Lower leg skin (tissue), 4 donors: Measurements from ENCODE around the gene HEPN1. TPM values are rescaled to one million over a fixed set of nuclear protein-coding genes. Genes with fewer than 3 reads are reported as not detected.
A peak's percentile ranks its signal among the peaks of the same experiment; 100 is the strongest.

Experiments
- DNase-seq, 2 donors: peaks; one replicate each; pipeline ENCODE4 v3.0.0-alpha.2; 2019; ENCODE audit warnings: low spot score in 2 of 2
- H3K4me3 ChIP-seq: fragments of 200-600 bp; sonication (generic); 2 replicates; pipeline ENCODE4 v1.5.1; 2017; ENCODE audit warnings: mild to moderate bottlenecking, low read depth; ENCODE audit not compliant: poor library complexity, severe bottlenecking
- CTCF ChIP-seq, 3 donors: fragments of 450-650 bp; IDR thresholded peaks; one replicate each; pipeline ENCODE4 v1.5.1; 2016; ENCODE audit warnings: antibody characterized with exemption in 3 of 3, mild to moderate bottlenecking in 3 of 3, moderate library complexity in 2 of 3
- POLR2A ChIP-seq, 2 donors: fragments of 450-650 bp; IDR thresholded peaks; one replicate each; pipeline ENCODE4 v1.6.1; 2016 to 2017; ENCODE audit warnings: antibody characterized with exemption in 2 of 2, mild to moderate bottlenecking in 1 of 2, moderate library complexity in 1 of 2
- WGBS, 2 donors: methylation state at CpG; one replicate each; pipeline ENCODE4 v1.1.5; 2018; 5-methylcytosine and 5-hydroxymethylcytosine counted together
- intact Hi-C: fragments of 100-400 bp; cut with DNase I; formaldehyde crosslinking; loops from one replicate; pipeline ENCODE4 v1.15.0; 2023; ENCODE audit warnings: low total_unique reads
- total RNA-seq, 4 donors: library from RNA; depleted of rRNA; stranded (reverse); fragments of >200 nt; gene quantifications; one replicate each; pipeline ENCODE4 v1.1.0, GENCODE V29; 2016

The HEPN1 gene
- total RNA-seq, 4 donors from 2014 or later = not detected

- peak in 1 of 2 donors; percentile 84 for DNase-seq
- intact Hi-C loops = no loop called here
- TF ChIP-seq CTCF (IDR thresholded peaks at IDR 0.05) = no peak
- no peak for TF ChIP-seq POLR2A (IDR thresholded peaks at IDR 0.05)
Observed at GRCh38 chr11:124898711-124899110, 20.3 kb upstream of the HEPN1 start.

GRCh38 chr11:124899383-124900145 lies 19.5 kb upstream of the HEPN1 start:
- peak in 1 of 2 donors; percentile 58 for DNase-seq
- no peak for TF ChIP-seq POLR2A (IDR thresholded peaks at IDR 0.05)
- no peak for TF ChIP-seq CTCF (IDR thresholded peaks at IDR 0.05)
- H3K4me3 ChIP-seq = no peak overlapping the region
- intact Hi-C loops = no loop called here
- WGBS, 2 donors = 67 to 72% methylated on average over 6 of the region's 6 CpGs

More at GRCh38 chr11:124898711-124899110, 20.3 kb upstream of the HEPN1 start:
- H3K4me3 ChIP-seq = no peak overlapping the region
- 39 to 41% methylated on average over 5 of the region's 5 CpGs for WGBS, 2 donors

GRCh38 chr11:124900464-124900863 lies 18.6 kb upstream of the HEPN1 start:
- peak in 1 of 2 donors; percentile 89 for DNase-seq
- 21 to 35% methylated on average over 4 to 5 of the region's 5 CpGs for WGBS, 2 donors
- intact Hi-C loops = no loop called here
- no peak overlapping the region for H3K4me3 ChIP-seq
- TF ChIP-seq POLR2A (IDR thresholded peaks at IDR 0.05) (no peak), CTCF (IDR thresholded peaks at IDR 0.05) (no peak)

GRCh38 chr11:124902616-124903015 lies 16.4 kb upstream of the HEPN1 start:
- DNase-seq = no peak
- intact Hi-C loops = no loop called here
- 95 to 100% methylated on average over 1 of the region's 1 CpG for WGBS, 2 donors
- TF ChIP-seq POLR2A (IDR thresholded peaks at IDR 0.05) (no peak), CTCF (IDR thresholded peaks at IDR 0.05) (no peak)
- H3K4me3 ChIP-seq = no peak overlapping the region

GRCh38 chr11:124915541-124916369 lies 3.3 kb upstream of the HEPN1 start:
- intact Hi-C loops = no loop called here
- WGBS, 2 donors = 74 to 76% methylated on average over 3 of the region's 3 CpGs
- no peak overlapping the region for H3K4me3 ChIP-seq
- DNase-seq = peak in 1 of 2 donors; percentile 42
- no peak for TF ChIP-seq CTCF (IDR thresholded peaks at IDR 0.05)
